Kidney (tissue), 14 donors: ENCODE data around the gene SLX4IP. TPM values are rescaled to one million over a fixed set of nuclear protein-coding genes. Genes with fewer than 3 reads are reported as not detected.

Experiments
- DNase-seq, 5 donors: peaks; one replicate each; pipeline ENCODE4 v3.0.0-alpha.2; 2013 to 2020
- FAIRE-seq: peaks from 2 replicates; lab custom pipeline; 2012; peaks lifted over from hg19 to GRCh38; lab: Jason Lieb, UNC
- H3K27ac ChIP-seq, 2 donors: one replicate each; pipeline ENCODE4 v1.7.0; 2013; ENCODE audit warnings: low read depth in 2 of 2, low read length in 2 of 2, inconsistent platforms in 1 of 2
- H3K27me3 ChIP-seq: one replicate; pipeline ENCODE4 v1.7.1; 2013; ENCODE audit warnings: low read length, inconsistent platforms; ENCODE audit not compliant: control insufficient read depth, insufficient read depth
- H3K36me3 ChIP-seq, 3 donors: one replicate each; pipeline versions ENCODE4 v1.7.0 to v1.7.1; 2013; ENCODE audit warnings: low read length in 3 of 3, control low read depth in 1 of 3, inconsistent platforms in 1 of 3; ENCODE audit not compliant: insufficient read depth in 3 of 3, control insufficient read depth in 2 of 3
- H3K4me1 ChIP-seq, 3 donors: one replicate each; pipeline versions ENCODE4 v1.7.0 to v1.7.1; 2013; ENCODE audit warnings: low read length in 3 of 3, inconsistent platforms in 1 of 3, low read depth in 1 of 3; ENCODE audit not compliant: control insufficient read depth in 2 of 3, insufficient read depth in 2 of 3
- H3K4me3 ChIP-seq, 3 donors: one replicate each; pipeline versions ENCODE4 v1.7.0 to v1.8.1; 2013; ENCODE audit warnings: low read length in 3 of 3, control low read depth in 1 of 3, inconsistent platforms in 1 of 3
- H3K9ac ChIP-seq, 3 donors: one replicate each; pipeline versions ENCODE4 v1.7.0 to v1.7.1; 2013; ENCODE audit warnings: low read length in 3 of 3, control low read depth in 1 of 3, inconsistent platforms in 1 of 3
- H3K9me3 ChIP-seq, 3 donors: one replicate each; pipeline versions ENCODE4 v1.7.0 to v1.7.1; 2013; ENCODE audit warnings: low read length in 3 of 3, control low read depth in 1 of 3, inconsistent platforms in 1 of 3; ENCODE audit not compliant: control insufficient read depth in 2 of 3, insufficient read depth in 1 of 3
- CTCF ChIP-seq: IDR thresholded peaks from 3 replicates; pipeline ENCODE4 v1.5.1; 2012; ENCODE audit warnings: mild to moderate bottlenecking, moderate library complexity, borderline replicate concordance; ENCODE audit not compliant: insufficient read depth; ENCODE audit errors: extremely low read depth
- intact Hi-C: fragments of 100-400 bp; cut with DNase I; formaldehyde crosslinking; loops from one replicate; pipeline ENCODE4 v1.11.1; 2022
- polyA plus RNA-seq: library from polyadenylated mRNA; stranded (reverse); fragments of 350-450 nt; fragmentation: Illumina TruSeq; extraction: RNeasy Lipid Tissue Mini Kit (QIAGEN cat#74804); gene quantifications from one replicate; pipeline ENCODE4 v1.2.3, GENCODE V29; 2014; ENCODE audit warnings: low read depth, low replicate concordance; ENCODE audit not compliant: insufficient read depth
- total RNA-seq: library from RNA; stranded (reverse); fragmentation: NEBNext Ultra II Directional; extraction: Animal tissue kit (Norgen Biotek cat#: 25700); gene quantifications from one replicate; pipeline ENCODE4 v1.2.1, GENCODE V29; 2021
- donor health status: control.
- donor health status: control.
- donor health status: control.
- donor health status: control.
- donor health status: control.
- donor health status: DM: yes; HTN: yes; CAD: no.
- donor health status: Normal renal cell carcinoma (clear cell type).

Gene SLX4IP
- total and polyA plus RNA-seq, 2 donors from 2014 or later: 2.6 to 7.6 TPM

GRCh38 chr20:10661261-10661660, 226.2 kb downstream of the SLX4IP start:
- Histone ChIP-seq H3K27me3 (no peaks in the 10 kb centered on the region), H3K9ac (no peak overlapping the region), H3K4me1 (peaks cover 5 to 41% (median 25%) of the 10 kb centered on the region in 3 donors), H3K4me3 (no peak overlapping the region), H3K36me3 (peaks cover 9 to 57% (median 19%) of the 10 kb centered on the region in 3 donors), H3K27ac (peak overlapping the region in 1 of 2 donors; percentile 26), H3K9me3 (no peaks in the 10 kb centered on the region)
- DNase-seq (peak in 1 of 5 donors; percentile 19), FAIRE-seq (no peak)
- intact Hi-C loops: no loop called here
- no peak for TF ChIP-seq CTCF

GRCh38 chr20:10662151-10662550, 227.0 kb downstream of the SLX4IP start:
- Histone ChIP-seq H3K36me3 (peaks cover 9 to 52% (median 18%) of the 10 kb centered on the region in 3 donors), H3K9ac (no peak overlapping the region), H3K9me3 (no peaks in the 10 kb centered on the region), H3K4me1 (peaks cover 5 to 48% (median 26%) of the 10 kb centered on the region in 3 donors), H3K27ac (no peak overlapping the region), H3K4me3 (no peak overlapping the region), H3K27me3 (no peaks in the 10 kb centered on the region)
- FAIRE-seq: no peak
- TF ChIP-seq CTCF: no peak
- peak in 1 of 5 donors; percentile 25 for DNase-seq
- intact Hi-C loops: no loop called here

- no peak for TF ChIP-seq CTCF
- intact Hi-C loops: no loop called here
- no peak overlapping the region for H3K27ac ChIP-seq
- FAIRE-seq (no peak), DNase-seq (peak in 1 of 5 donors; percentile 28)
- H3K9me3 ChIP-seq: no peaks in the 10 kb centered on the region
- H3K27me3 ChIP-seq: no peaks in the 10 kb centered on the region
- peaks cover 8 to 55% (median 28%) of the 10 kb centered on the region in 3 donors for H3K4me1 ChIP-seq
- H3K36me3 ChIP-seq: peaks cover 9 to 45% (median 15%) of the 10 kb centered on the region in 3 donors
- H3K4me3 ChIP-seq: no peak overlapping the region
- no peak overlapping the region for H3K9ac ChIP-seq
Measured at GRCh38 chr20:10662661-10663458, 227.8 kb downstream of the SLX4IP start.
